ENCODE measurements around the gene MAU2.
A peak's percentile ranks its signal among the peaks of the same experiment; 100 is the strongest.

The MAU2 gene

GRCh38 chr19:19320361-19321140 is at the start of gene MAU2, which contains the start of gene SUGP1:
Gene MAU2, plus strand, starts transcription at chr19:19320829. Its CDS starts 31 bp downstream, at chr19:19320860.
Gene SUGP1, minus strand, starts transcription at chr19:19320509. Its CDS starts 13 bp downstream, at chr19:19320496.
- peak within 1 kb of the TSS; percentile 99 for H3K4me3 ChIP-seq (ENCODE audit: low read depth, low read length)
- TF ChIP-seq, protein P1, sequence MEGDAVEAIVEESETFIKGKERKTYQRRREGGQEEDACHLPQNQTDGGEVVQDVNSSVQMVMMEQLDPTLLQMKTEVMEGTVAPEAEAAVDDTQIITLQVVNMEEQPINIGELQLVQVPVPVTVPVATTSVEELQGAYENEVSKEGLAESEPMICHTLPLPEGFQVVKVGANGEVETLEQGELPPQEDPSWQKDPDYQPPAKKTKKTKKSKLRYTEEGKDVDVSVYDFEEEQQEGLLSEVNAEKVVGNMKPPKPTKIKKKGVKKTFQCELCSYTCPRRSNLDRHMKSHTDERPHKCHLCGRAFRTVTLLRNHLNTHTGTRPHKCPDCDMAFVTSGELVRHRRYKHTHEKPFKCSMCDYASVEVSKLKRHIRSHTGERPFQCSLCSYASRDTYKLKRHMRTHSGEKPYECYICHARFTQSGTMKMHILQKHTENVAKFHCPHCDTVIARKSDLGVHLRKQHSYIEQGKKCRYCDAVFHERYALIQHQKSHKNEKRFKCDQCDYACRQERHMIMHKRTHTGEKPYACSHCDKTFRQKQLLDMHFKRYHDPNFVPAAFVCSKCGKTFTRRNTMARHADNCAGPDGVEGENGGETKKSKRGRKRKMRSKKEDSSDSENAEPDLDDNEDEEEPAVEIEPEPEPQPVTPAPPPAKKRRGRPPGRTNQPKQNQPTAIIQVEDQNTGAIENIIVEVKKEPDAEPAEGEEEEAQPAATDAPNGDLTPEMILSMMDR (IDR thresholded peaks at IDR 0.05; ENCODE audit: low read depth, low read length, missing control alignments): no peak
- in situ Hi-C loops (cut with HindIII; ENCODE audit: low sequenced_read_pairs): no loop called here
- peak; percentile 80 for DNase-seq (ENCODE audit: low read depth)

DNA sequence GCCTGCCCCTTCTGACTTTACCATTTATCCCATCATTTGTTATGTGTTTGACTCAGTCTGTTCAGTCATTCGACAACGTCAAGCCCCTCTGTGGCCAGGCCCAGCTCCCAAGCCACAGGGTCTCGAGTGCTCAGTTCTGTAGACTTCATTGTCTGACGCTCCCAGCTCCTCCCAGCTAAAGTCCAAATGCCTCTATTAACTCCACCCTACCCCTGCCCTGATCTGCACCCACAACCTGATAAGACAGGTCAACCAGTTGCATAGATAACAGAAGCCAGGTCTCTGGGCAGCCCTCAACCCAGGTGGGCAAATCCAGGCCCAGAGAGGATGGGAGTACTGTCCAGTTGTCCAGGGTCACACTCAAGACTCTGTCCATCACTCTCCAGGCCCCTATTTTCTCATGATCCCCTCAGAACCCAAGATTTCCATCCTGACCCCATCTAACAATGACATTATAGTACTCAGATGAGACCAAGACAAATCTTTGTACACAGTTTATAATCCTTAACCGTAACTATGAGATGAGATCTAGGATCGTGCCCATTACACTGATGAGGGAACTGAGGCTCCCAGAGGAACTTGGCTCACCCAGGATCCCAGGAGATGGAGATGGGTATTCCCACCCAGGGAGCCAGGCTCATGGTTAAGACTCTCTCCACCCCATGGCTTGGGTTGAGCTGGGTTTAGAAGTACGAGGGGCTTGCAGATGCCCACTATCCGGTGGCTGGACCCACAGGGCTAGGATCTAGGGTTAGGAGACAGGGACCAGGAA is 48.6 kb upstream of the MAU2 start:
- no peak for DNase-seq (ENCODE audit: low read depth)
- no peak overlapping the region for H3K4me3 ChIP-seq (ENCODE audit: low read depth, low read length)
- TF ChIP-seq, protein P1 (IDR thresholded peaks at IDR 0.05; ENCODE audit: low read depth, low read length, missing control alignments): no peak
- in situ Hi-C loops (cut with HindIII; ENCODE audit: low sequenced_read_pairs): no loop called here

- TF ChIP-seq, protein P1 (IDR thresholded peaks at IDR 0.05; ENCODE audit: low read depth, low read length, missing control alignments): no peak
- in situ Hi-C loops (cut with HindIII; ENCODE audit: low sequenced_read_pairs): no loop called here
- H3K4me3 ChIP-seq (ENCODE audit: low read depth, low read length): no peak overlapping the region
- DNase-seq (ENCODE audit: low read depth): no peak
Measured at GRCh38 chr19:19274146-19274545, 46.5 kb upstream of the MAU2 start.

DNA sequence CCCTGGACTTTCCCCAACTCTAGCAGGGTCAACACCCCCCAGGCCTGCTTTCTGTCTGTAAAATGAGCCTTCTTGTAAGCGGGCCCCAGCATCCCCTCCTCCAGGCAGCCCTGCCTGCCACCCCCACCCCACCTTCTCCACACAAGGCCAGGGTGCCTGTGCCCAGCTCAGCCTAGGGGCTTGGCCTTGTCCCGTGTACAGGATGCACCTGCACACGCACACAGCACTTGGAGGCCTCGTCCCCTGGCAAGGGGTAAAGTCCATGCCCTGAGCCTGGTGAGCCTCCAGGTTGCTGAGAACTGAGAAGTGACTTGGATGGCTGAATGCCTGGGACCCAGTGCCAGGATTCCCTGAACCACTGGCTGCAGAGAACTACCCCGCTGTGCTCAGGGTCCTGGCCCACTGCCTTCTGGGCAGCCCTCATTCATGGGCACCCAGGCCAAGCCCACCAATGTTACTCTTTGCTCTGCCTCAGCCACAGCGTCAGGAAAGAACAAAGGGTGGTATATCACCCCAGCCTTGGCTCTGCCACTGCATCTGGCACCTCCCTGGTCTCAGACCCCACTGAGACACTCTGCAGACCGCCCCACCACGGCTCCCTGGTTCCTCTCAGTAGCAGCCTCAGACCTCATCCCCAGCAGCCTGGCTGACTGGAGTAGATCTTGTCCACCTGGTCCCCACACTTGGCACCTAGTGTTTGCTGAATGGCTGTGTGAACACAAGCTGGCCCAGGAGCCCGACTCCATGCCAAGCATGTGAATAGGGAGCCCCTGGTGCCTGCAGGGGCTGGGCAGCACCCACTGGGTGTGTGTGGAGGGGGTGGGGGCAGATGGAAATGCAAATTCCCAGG is 45.7 kb upstream of the MAU2 start:
- no peak overlapping the region for H3K4me3 ChIP-seq (ENCODE audit: low read depth, low read length)
- in situ Hi-C loops (cut with HindIII; ENCODE audit: low sequenced_read_pairs): no loop called here
- TF ChIP-seq, protein P1 (IDR thresholded peaks at IDR 0.05; ENCODE audit: low read depth, low read length, missing control alignments): no peak
- DNase-seq (ENCODE audit: low read depth): no peak

GRCh38 chr19:19276386-19276785 is 44.2 kb upstream of the MAU2 start:
- no peak for DNase-seq (ENCODE audit: low read depth)
- in situ Hi-C loops (cut with HindIII; ENCODE audit: low sequenced_read_pairs): no loop called here
- TF ChIP-seq, protein P1 (IDR thresholded peaks at IDR 0.05; ENCODE audit: low read depth, low read length, missing control alignments): no peak
- H3K4me3 ChIP-seq (ENCODE audit: low read depth, low read length): no peak overlapping the region

DNA sequence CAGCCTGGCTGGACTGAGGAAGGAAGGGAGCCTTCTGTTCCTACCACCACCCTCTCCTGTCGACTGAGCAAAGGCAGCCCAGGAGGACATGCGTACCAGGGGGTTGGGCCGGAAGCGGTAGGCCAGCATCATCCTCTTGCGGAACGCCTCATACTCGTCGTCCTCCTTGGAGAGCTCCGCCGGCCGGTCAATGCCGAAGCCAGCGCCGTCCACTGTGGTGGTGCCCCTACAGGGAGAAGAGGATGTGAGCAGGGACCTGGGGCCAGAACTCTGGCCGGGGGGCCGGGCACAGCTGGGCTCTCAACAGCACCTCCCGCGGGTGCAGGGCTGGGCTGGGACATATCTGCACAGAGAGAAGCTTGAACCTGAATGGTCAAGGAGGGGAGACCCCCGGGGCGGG is 43.8 kb upstream of the MAU2 start:
- TF ChIP-seq, protein P1 (IDR thresholded peaks at IDR 0.05; ENCODE audit: low read depth, low read length, missing control alignments): no peak
- DNase-seq (ENCODE audit: low read depth): no peak
- in situ Hi-C loops (cut with HindIII; ENCODE audit: low sequenced_read_pairs): no loop called here
- no peak overlapping the region for H3K4me3 ChIP-seq (ENCODE audit: low read depth, low read length)
